ENCODE measurements around the gene TXNDC8.

- TF ChIP-seq EZH2 (IDR thresholded peaks at IDR 0.05; ENCODE audit: insufficient read depth, low read length): no peak
- TF ChIP-seq CTCF (IDR thresholded peaks at IDR 0.05; ENCODE audit: insufficient read depth, low read depth, low read length): no peak
Measured at GRCh38 chr9:110370315-110370714, 32.7 kb upstream of the TXNDC8 start.
